Measurements from ENCODE around the gene SMAGP. TPM values are rescaled to one million over a fixed set of nuclear protein-coding genes. Genes with fewer than 3 reads are reported as not detected.

The SMAGP gene
- total and polyA plus RNA-seq, 2 of the 13 experiments (the other 11 are each of a cell fraction or from before 2014, with no cell fraction given), result 9.2 TPM

- TF ChIP-seq STAT6 (CRISPR knock-in tag; IDR thresholded peaks at IDR 0.05; ENCODE audit: borderline replicate concordance), result peak; percentile 69; the same call in 1 of the 2 replicates
- TF ChIP-seq ATF3 (CRISPR knock-in tag; IDR thresholded peaks at IDR 0.05), result peak; percentile 29; the same call in 1 of the 2 replicates
- peak; percentile 68; the same call in 1 of the 2 replicates for TF ChIP-seq ZNF362 (CRISPR knock-in tag; IDR thresholded peaks at IDR 0.05; ENCODE audit: borderline replicate concordance)
- TF ChIP-seq GABPB1 (CRISPR knock-in tag; IDR thresholded peaks at IDR 0.05), result peak; percentile 89
- TF ChIP-seq PITX1 (CRISPR knock-in tag; IDR thresholded peaks at IDR 0.05), result 0 out of 2 replicates have a peak, but pooled peaks have one; percentile 39
- peak; percentile 94 for TF ChIP-seq AGO2 (optimal IDR thresholded peaks at IDR 0.05; ENCODE audit: low read depth, low read length)
- no peak; the same call in 1 of the 2 replicates for TF ChIP-seq MAX (IDR thresholded peaks at IDR 0.05)
- TF ChIP-seq ZBTB7A (CRISPR knock-in tag; IDR thresholded peaks at IDR 0.05), result no peak
- 0 out of 2 replicates have a peak, but pooled peaks have one; percentile 52 for TF ChIP-seq ETV6 (CRISPR knock-in tag; conservative IDR thresholded peaks at IDR 0.05)
- TF ChIP-seq NONO (IDR thresholded peaks at IDR 0.05), result no peak
- peak; percentile 53; the same call in 1 of the 2 replicates for TF ChIP-seq NONO (CRISPR knock-in tag; conservative IDR thresholded peaks at IDR 0.05)
- TF ChIP-seq ZSCAN31 (CRISPR knock-in tag; IDR thresholded peaks at IDR 0.05; ENCODE audit: low read depth), result peak; percentile 42; the same call in 1 of the 2 replicates
- TF ChIP-seq ZNF605 (CRISPR knock-in tag; IDR thresholded peaks at IDR 0.05), result peak; percentile 96
- TF ChIP-seq TEF (CRISPR knock-in tag; IDR thresholded peaks at IDR 0.05), result 0 out of 2 replicates have a peak, but pooled peaks have one; percentile 45
- TF ChIP-seq ZHX2 (IDR thresholded peaks at IDR 0.05; ENCODE audit: low read depth), result 0 out of 2 replicates have a peak, but pooled peaks have one; percentile 52
- TF ChIP-seq ZHX2 (CRISPR knock-in tag; IDR thresholded peaks at IDR 0.05; ENCODE audit: borderline replicate concordance), result 0 out of 2 replicates have a peak, but pooled peaks have one; percentile 55
- peak; percentile 79; the same call in 1 of the 2 replicates for TF ChIP-seq ZNF350 (CRISPR knock-in tag; IDR thresholded peaks at IDR 0.05; ENCODE audit: borderline replicate concordance, low read depth)
Observed at GRCh38 chr12:51238510-51239334, 31.5 kb downstream of the SMAGP start, which contains the start of gene DAZAP2 (continued).

Measured in HepG2 (cell line).